Measurements from ENCODE around the gene NPHP4. TPM values are rescaled to one million over a fixed set of nuclear protein-coding genes. Genes with fewer than 3 reads are reported as not detected.

Gene NPHP4
- polyA plus RNA-seq, 1 donor (not counting 4 experiments of a cell fraction or from before 2014, with no cell fraction given) = 3.7 TPM

DNA sequence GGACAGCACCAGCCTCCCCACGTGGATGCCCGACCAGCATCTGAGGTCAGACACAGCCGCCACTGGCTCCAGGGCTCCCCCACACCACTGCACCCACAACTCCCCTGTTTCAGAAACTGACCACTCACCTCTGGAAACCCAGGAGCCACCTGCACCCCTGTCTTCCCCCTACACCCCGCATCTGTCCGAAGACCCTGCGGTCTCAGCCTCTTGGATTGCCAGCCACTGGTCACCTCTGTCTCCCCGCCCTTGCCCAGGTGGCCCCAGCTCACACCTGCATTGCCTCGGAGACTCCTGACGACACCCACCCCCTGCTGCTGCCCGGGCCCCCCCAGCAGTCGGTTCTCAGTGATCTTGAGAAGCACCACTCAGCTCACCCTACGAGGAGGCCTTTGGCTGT lies 21.3 kb upstream of the NPHP4 start:
- TF ChIP-seq, protein P1, sequence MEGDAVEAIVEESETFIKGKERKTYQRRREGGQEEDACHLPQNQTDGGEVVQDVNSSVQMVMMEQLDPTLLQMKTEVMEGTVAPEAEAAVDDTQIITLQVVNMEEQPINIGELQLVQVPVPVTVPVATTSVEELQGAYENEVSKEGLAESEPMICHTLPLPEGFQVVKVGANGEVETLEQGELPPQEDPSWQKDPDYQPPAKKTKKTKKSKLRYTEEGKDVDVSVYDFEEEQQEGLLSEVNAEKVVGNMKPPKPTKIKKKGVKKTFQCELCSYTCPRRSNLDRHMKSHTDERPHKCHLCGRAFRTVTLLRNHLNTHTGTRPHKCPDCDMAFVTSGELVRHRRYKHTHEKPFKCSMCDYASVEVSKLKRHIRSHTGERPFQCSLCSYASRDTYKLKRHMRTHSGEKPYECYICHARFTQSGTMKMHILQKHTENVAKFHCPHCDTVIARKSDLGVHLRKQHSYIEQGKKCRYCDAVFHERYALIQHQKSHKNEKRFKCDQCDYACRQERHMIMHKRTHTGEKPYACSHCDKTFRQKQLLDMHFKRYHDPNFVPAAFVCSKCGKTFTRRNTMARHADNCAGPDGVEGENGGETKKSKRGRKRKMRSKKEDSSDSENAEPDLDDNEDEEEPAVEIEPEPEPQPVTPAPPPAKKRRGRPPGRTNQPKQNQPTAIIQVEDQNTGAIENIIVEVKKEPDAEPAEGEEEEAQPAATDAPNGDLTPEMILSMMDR (optimal IDR thresholded peaks at IDR 0.05 in 1 of 3, IDR thresholded peaks at IDR 0.05 in 1 of 3, conservative IDR thresholded peaks at IDR 0.05 in 1 of 3; ENCODE audit: extremely low read depth in 1 of 3, insufficient read depth in 2 of 3, low read length in 3 of 3) = no peak
- no peak for TF ChIP-seq EZH2 (IDR thresholded peaks at IDR 0.05; ENCODE audit: low read length)
- H3K27ac ChIP-seq (ENCODE audit: control insufficient read depth, insufficient read depth, low read length) = no peak overlapping the region
- H3K27me3 ChIP-seq (ENCODE audit: control insufficient read depth, extremely low read depth, insufficient read depth, low read length) = peaks cover 4% of the 10 kb centered on the region
- no peak overlapping the region for H3K9ac ChIP-seq (ENCODE audit: control insufficient read depth, extremely low read depth, insufficient read depth, low read length)
- H3K36me3 ChIP-seq (ENCODE audit: control insufficient read depth in 2 of 2, extremely low read depth in 1 of 2, insufficient read depth in 2 of 2, low read length in 2 of 2) = no peaks in the 10 kb centered on the region
- no peaks in the 10 kb centered on the region for H3K9me1 ChIP-seq (ENCODE audit: control insufficient read depth, extremely low read depth, insufficient read depth, low read length)
- H3K9me3 ChIP-seq (ENCODE audit: control insufficient read depth, low read depth, low read length) = no peaks in the 10 kb centered on the region
- no peaks in the 10 kb centered on the region for H4K20me1 ChIP-seq (ENCODE audit: control insufficient read depth, extremely low read depth, insufficient read depth, low read length)
- no peaks in the 10 kb centered on the region for H3K79me2 ChIP-seq (ENCODE audit: control insufficient read depth, insufficient read depth, low read length)
- H3K4me2 ChIP-seq (ENCODE audit: control insufficient read depth, extremely low read depth, insufficient read depth, low read depth, low read length) = no peak overlapping the region
- no peak overlapping the region for H2AFZ ChIP-seq (ENCODE audit: control insufficient read depth, low read length)
- no peak for FAIRE-seq
- DNase-seq (ENCODE audit: low read depth, low spot score) = no peak
- no peak overlapping the region for H3K4me3 ChIP-seq (ENCODE audit: control insufficient read depth in 2 of 3, extremely low read depth in 1 of 3, insufficient read depth in 2 of 3, low read depth in 1 of 3, low read length in 3 of 3)
- H3K4me1 ChIP-seq (ENCODE audit: control insufficient read depth, extremely low read depth, insufficient read depth, low read length) = peaks cover 8% of the 10 kb centered on the region
- dilution Hi-C loops (cut with MboI; ENCODE audit: extremely low pct_ligation_motif_present, low sequenced_read_pairs) = no loop called here

DNA sequence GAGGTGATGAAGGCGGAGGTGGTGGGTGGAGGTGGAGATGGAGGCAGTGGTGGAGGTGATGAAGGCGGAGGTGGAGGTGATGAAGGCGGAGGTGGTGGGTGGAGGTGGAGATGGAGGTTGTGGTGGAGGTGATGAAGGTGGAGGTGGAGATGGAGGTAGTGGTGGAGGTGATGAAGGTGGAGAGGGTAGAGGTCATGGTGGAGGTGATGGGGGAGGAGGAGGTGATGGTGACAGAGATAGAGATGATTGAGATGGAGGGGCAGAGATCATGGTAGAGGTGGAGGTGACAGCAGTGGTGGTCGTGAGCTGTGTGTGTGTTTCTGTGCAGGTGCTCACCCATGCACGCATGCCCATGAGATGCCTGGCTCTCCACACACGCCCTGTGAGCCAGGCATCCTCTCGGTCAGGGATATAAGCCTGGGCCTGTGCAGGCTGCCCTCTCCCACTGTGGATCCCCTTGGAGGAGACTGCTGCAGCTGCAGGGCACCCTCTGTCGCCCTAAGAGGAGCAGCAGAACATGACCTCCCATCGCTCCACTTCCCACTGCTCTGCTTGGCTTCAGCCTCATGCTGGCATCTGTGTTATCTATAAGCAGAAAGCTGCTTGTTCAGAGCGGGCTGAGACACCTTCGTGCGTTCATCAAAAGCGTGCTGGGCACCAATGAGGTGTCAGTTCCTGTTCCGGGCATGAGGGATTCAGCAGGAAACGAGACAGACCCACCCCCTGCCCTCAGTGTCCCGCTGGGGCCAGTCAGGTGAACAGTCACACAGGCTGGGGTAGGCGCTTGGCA lies 20.5 kb upstream of the NPHP4 start:
- dilution Hi-C loops (cut with MboI; ENCODE audit: extremely low pct_ligation_motif_present, low sequenced_read_pairs) = no loop called here
- H3K79me2 ChIP-seq (ENCODE audit: control insufficient read depth, insufficient read depth, low read length) = no peaks in the 10 kb centered on the region
- DNase-seq (ENCODE audit: low read depth, low spot score) (no peak), FAIRE-seq (no peak)
- no peaks in the 10 kb centered on the region for H3K36me3 ChIP-seq (ENCODE audit: control insufficient read depth in 2 of 2, extremely low read depth in 1 of 2, insufficient read depth in 2 of 2, low read length in 2 of 2)
- no peak overlapping the region for H3K27ac ChIP-seq (ENCODE audit: control insufficient read depth, insufficient read depth, low read length)
- H3K9me3 ChIP-seq (ENCODE audit: control insufficient read depth, low read depth, low read length) = no peaks in the 10 kb centered on the region
- H2AFZ ChIP-seq (ENCODE audit: control insufficient read depth, low read length) = no peak overlapping the region
- peaks cover 4% of the 10 kb centered on the region for H3K27me3 ChIP-seq (ENCODE audit: control insufficient read depth, extremely low read depth, insufficient read depth, low read length)
- no peaks in the 10 kb centered on the region for H4K20me1 ChIP-seq (ENCODE audit: control insufficient read depth, extremely low read depth, insufficient read depth, low read length)
- peaks cover 8% of the 10 kb centered on the region for H3K4me1 ChIP-seq (ENCODE audit: control insufficient read depth, extremely low read depth, insufficient read depth, low read length)
- no peak overlapping the region for H3K4me2 ChIP-seq (ENCODE audit: control insufficient read depth, extremely low read depth, insufficient read depth, low read depth, low read length)
- no peak for TF ChIP-seq EZH2 (IDR thresholded peaks at IDR 0.05; ENCODE audit: low read length)
- TF ChIP-seq, protein P1 (optimal IDR thresholded peaks at IDR 0.05 in 1 of 3, IDR thresholded peaks at IDR 0.05 in 1 of 3, conservative IDR thresholded peaks at IDR 0.05 in 1 of 3; ENCODE audit: extremely low read depth in 1 of 3, insufficient read depth in 2 of 3, low read length in 3 of 3) = no peak
- H3K9me1 ChIP-seq (ENCODE audit: control insufficient read depth, extremely low read depth, insufficient read depth, low read length) = no peaks in the 10 kb centered on the region
- no peak overlapping the region for H3K9ac ChIP-seq (ENCODE audit: control insufficient read depth, extremely low read depth, insufficient read depth, low read length)
- H3K4me3 ChIP-seq (ENCODE audit: control insufficient read depth in 2 of 3, extremely low read depth in 1 of 3, insufficient read depth in 2 of 3, low read depth in 1 of 3, low read length in 3 of 3) = no peak overlapping the region
